Astrocyte (in vitro differentiated cells and primary cell): ENCODE measurements around the gene C1orf174.

Source experiments
- CTCF ChIP-seq: IDR thresholded peaks from 2 replicates; pipeline ENCODE4 v1.5.1; 2011; ENCODE audit warnings: low read depth, mild to moderate bottlenecking, inconsistent platforms, low read length, moderate library complexity; ENCODE audit not compliant: insufficient read depth
- EZH2 ChIP-seq: IDR thresholded peaks from 2 replicates; pipeline ENCODE4 v1.6.1; 2012; ENCODE audit warnings: mild to moderate bottlenecking, low read length, inconsistent platforms; ENCODE audit not compliant: insufficient read depth

- TF ChIP-seq EZH2: no peak
- TF ChIP-seq CTCF: no peak
These were observed 43.9 kb upstream of the C1orf174 start for GRCh38 chr1:3943806-3944577.
